ENCODE data around the gene HYAL2. TPM values are rescaled to one million over a fixed set of nuclear protein-coding genes. Genes with fewer than 3 reads are reported as not detected.

The HYAL2 gene
- total RNA-seq, 2 donors from 2014 or later = 86.5 to 87.5 TPM

DNA sequence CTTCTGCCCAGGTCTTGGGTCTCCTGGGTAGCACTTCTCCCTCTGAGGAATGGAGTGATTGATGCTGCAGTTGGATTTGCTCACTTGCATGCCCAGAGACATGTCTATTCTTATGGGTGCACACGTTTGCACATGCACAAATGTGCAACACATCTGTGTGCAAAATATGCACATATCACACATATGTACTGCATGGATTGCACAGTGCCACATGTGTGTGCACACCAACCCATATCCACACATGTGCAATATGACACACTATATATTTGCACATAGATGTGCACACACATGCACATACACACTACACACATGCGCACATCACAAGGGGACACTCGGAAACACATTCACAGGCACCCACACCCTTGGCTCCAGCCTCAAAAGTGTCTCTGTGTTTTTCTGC lies 54.3 kb downstream of the HYAL2 start:
- Histone ChIP-seq H3K4me3 (peak overlapping the region; percentile 71), H3K4me1 (ENCODE audit: control insufficient read depth in 1 of 2, low read depth in 2 of 2) (peaks cover 33 to 78% of the 10 kb centered on the region in 2 donors), H3K9me3 (no peaks in the 10 kb centered on the region), H3K36me3 (no peaks in the 10 kb centered on the region), H3K27ac (peak overlapping the region; percentile 98), H3K27me3 (replicated peaks; ENCODE audit: insufficient read depth) (no peaks in the 10 kb centered on the region)
- TF ChIP-seq, protein P1, sequence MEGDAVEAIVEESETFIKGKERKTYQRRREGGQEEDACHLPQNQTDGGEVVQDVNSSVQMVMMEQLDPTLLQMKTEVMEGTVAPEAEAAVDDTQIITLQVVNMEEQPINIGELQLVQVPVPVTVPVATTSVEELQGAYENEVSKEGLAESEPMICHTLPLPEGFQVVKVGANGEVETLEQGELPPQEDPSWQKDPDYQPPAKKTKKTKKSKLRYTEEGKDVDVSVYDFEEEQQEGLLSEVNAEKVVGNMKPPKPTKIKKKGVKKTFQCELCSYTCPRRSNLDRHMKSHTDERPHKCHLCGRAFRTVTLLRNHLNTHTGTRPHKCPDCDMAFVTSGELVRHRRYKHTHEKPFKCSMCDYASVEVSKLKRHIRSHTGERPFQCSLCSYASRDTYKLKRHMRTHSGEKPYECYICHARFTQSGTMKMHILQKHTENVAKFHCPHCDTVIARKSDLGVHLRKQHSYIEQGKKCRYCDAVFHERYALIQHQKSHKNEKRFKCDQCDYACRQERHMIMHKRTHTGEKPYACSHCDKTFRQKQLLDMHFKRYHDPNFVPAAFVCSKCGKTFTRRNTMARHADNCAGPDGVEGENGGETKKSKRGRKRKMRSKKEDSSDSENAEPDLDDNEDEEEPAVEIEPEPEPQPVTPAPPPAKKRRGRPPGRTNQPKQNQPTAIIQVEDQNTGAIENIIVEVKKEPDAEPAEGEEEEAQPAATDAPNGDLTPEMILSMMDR (IDR thresholded peaks at IDR 0.05) = no peak
- ATAC-seq (ENCODE audit: insufficient number of reproducible peaks, low FRiP score, low read depth) = no peak
- DNase-seq (ENCODE audit: low spot score) = no peak

Other genes with a start within 250 kb of the HYAL2 start
- 100 to 1,000 TPM; 217 to 301 TPM for gene RBM5, start 233.8 kb downstream of the HYAL2 start, total RNA-seq
- 10 to 100 TPM; 25.5 to 35.1 TPM for gene SEMA3F, start 167.4 kb downstream of the HYAL2 start, total RNA-seq
- under 1 TPM in 1 of 2 donors, not detected in 1; 0.54 TPM for gene GNAT1, start 131.1 kb downstream of the HYAL2 start, total RNA-seq
- gene SLC38A3, start 117.5 kb downstream of the HYAL2 start, total RNA-seq = under 1 TPM in 1 of 2 donors, not detected in 1; 0.28 TPM
- gene GNAI2, start 86.5 kb downstream of the HYAL2 start, total RNA-seq = 100 to 1,000 TPM; 183 to 337 TPM
- gene SEMA3B, start 53.6 kb downstream of the HYAL2 start, total RNA-seq = 10 to 100 TPM; 53.6 to 57.2 TPM
- gene LSMEM2, start 43.7 kb downstream of the HYAL2 start, total RNA-seq = not detected
- gene IFRD2, start 30.3 kb downstream of the HYAL2 start, total RNA-seq = 100 to 1,000 TPM in 1 of 2 donors, 10 to 100 TPM in 1; 43.3 to 118 TPM
- gene HYAL3, start 23.3 kb downstream of the HYAL2 start, total RNA-seq = 1 to 10 TPM in 1 of 2 donors, under 1 TPM in 1; 0.35 to 1.4 TPM
- gene NAA80, start 23.3 kb downstream of the HYAL2 start, total RNA-seq = 1 to 10 TPM; 8.3 to 8.7 TPM
- gene HYAL1, start 19.2 kb downstream of the HYAL2 start, total RNA-seq = 1 to 10 TPM; 5.8 to 6.1 TPM
- 10 to 100 TPM; 12.6 to 19.4 TPM for gene TUSC2, start 5.5 kb upstream of the HYAL2 start, total RNA-seq
- 10 to 100 TPM; 45.2 to 72.2 TPM for gene RASSF1, start 18.1 kb upstream of the HYAL2 start, total RNA-seq
- gene ZMYND10, start 23.0 kb upstream of the HYAL2 start, total RNA-seq = not detected
- gene NPRL2, start 28.0 kb upstream of the HYAL2 start, total RNA-seq = 10 to 100 TPM; 15.4 to 21.0 TPM
- gene CYB561D2, start 28.1 kb upstream of the HYAL2 start, total RNA-seq = 10 to 100 TPM; 22.5 to 29.4 TPM
- 10 to 100 TPM; 55.0 to 57.7 TPM for gene TMEM115, start 36.8 kb upstream of the HYAL2 start, total RNA-seq
- gene CACNA2D2, start 180.9 kb upstream of the HYAL2 start, total RNA-seq = 1 to 10 TPM; 2.3 to 4.2 TPM
- gene C3orf18, start 245.0 kb upstream of the HYAL2 start, total RNA-seq = 10 to 100 TPM in 1 of 2 donors, 1 to 10 TPM in 1; 7.8 to 19.0 TPM
- gene HEMK1, start 246.8 kb upstream of the HYAL2 start, total RNA-seq = 10 to 100 TPM in 1 of 2 donors, 1 to 10 TPM in 1; 5.4 to 12.7 TPM

All from thoracic aorta (tissue), 2 donors.